Measurements from ENCODE around the gene LRRC45. TPM values are rescaled to one million over a fixed set of nuclear protein-coding genes. Genes with fewer than 3 reads are reported as not detected.

The LRRC45 gene
- total and polyA plus RNA-seq, 2 experiments from 2014 or later, result 16.1 to 40.7 TPM

DNA sequence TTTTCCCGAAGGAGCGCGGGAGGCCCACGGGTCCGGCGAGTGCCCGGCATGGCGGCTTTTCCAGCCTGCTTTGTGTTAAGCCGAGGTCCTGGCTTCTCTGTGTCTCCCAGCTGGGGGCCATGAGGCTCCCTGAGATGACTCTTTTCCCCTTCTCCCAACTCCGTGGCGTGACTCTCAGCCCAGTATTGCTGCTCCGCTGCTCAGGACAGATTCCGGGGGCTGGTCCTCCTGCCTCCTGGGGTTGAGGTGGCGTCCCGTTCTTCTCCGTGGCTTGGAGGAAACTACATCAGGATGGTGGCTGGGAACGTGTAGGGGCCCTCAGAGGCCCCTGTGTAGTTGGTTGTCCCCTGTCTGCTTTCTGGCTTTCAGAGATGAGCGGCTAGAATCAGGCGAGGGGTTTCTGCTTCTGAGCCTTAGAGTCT, 29.5 kb downstream of the LRRC45 start (continued):
- TF ChIP-seq EZH2 (IDR thresholded peaks at IDR 0.05; ENCODE audit: low read depth, unreplicated experiment), result no peak
- TF ChIP-seq, protein P1, sequence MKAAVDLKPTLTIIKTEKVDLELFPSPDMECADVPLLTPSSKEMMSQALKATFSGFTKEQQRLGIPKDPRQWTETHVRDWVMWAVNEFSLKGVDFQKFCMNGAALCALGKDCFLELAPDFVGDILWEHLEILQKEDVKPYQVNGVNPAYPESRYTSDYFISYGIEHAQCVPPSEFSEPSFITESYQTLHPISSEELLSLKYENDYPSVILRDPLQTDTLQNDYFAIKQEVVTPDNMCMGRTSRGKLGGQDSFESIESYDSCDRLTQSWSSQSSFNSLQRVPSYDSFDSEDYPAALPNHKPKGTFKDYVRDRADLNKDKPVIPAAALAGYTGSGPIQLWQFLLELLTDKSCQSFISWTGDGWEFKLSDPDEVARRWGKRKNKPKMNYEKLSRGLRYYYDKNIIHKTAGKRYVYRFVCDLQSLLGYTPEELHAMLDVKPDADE (IDR thresholded peaks at IDR 0.05), result no peak
- TF ChIP-seq POLR2AphosphoS5 (IDR thresholded peaks at IDR 0.05; ENCODE audit: low read depth), result no peak
- TF ChIP-seq NANOG (IDR thresholded peaks at IDR 0.05; ENCODE audit: borderline replicate concordance), result no peak
- TF ChIP-seq ZNF331 (CRISPR knock-in tag; IDR thresholded peaks at IDR 0.05; ENCODE audit: low read depth), result no peak
- TF ChIP-seq STAT1 (IDR thresholded peaks at IDR 0.05; ENCODE audit: unreplicated experiment), result no peak
- TF ChIP-seq EZH2phosphoT487 (IDR thresholded peaks at IDR 0.05; ENCODE audit: unreplicated experiment), result no peak
- TF ChIP-seq, protein P2, sequence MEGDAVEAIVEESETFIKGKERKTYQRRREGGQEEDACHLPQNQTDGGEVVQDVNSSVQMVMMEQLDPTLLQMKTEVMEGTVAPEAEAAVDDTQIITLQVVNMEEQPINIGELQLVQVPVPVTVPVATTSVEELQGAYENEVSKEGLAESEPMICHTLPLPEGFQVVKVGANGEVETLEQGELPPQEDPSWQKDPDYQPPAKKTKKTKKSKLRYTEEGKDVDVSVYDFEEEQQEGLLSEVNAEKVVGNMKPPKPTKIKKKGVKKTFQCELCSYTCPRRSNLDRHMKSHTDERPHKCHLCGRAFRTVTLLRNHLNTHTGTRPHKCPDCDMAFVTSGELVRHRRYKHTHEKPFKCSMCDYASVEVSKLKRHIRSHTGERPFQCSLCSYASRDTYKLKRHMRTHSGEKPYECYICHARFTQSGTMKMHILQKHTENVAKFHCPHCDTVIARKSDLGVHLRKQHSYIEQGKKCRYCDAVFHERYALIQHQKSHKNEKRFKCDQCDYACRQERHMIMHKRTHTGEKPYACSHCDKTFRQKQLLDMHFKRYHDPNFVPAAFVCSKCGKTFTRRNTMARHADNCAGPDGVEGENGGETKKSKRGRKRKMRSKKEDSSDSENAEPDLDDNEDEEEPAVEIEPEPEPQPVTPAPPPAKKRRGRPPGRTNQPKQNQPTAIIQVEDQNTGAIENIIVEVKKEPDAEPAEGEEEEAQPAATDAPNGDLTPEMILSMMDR (conservative IDR thresholded peaks at IDR 0.05; ENCODE audit: low read depth in 2 of 2), result no peak
- no peak for TF ChIP-seq CREB1 (CRISPR knock-in tag; IDR thresholded peaks at IDR 0.05; ENCODE audit: low read depth)

DNA sequence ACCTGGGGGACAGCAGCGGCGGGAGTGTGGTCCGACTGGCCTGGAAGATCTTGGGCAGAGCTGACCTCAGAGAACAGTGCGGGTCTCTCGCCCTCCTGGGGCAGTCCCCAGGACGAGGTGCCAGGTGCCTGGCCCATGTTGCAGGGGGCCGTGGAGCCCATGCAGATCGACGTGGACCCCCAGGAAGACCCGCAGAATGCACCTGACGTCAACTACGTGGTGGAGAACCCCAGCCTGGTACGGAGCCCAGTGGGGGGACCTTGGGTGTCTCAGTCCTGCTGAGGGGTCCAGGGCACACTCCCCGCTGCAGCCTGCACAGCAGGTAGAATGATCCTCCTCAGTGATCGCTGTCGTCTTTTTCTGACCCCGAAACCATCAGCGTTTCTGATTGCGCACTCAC, 30.0 kb downstream of the LRRC45 start:
- Histone ChIP-seq H3K4me1 (ENCODE audit: insufficient read depth) (no peaks in the 10 kb centered on the region), H2AFZ (no peak overlapping the region), H3K4me2 (peak overlapping the region; percentile 89), H4K20me1 (replicated peaks; ENCODE audit: insufficient read depth) (peaks cover 8% of the 10 kb centered on the region; the same call in 1 of the 2 replicates), H3K4me3 (peak overlapping the region; percentile 89), H3K27me3 (ENCODE audit: insufficient read depth) (no peaks in the 10 kb centered on the region), H3K9me2 (ENCODE audit: insufficient read depth) (no peaks in the 10 kb centered on the region), H3K27ac (ENCODE audit: low read depth) (no peak overlapping the region), H3F3A (replicated peaks; ENCODE audit: low read depth) (0 out of 2 replicates have a peak, but pooled peaks cover 6% of the 10 kb centered on the region), H3K36me3 (ENCODE audit: insufficient read depth) (peaks cover 4% of the 10 kb centered on the region; the same call in 1 of the 2 replicates), H3K79me2 (replicated peaks; ENCODE audit: insufficient read depth) (peaks cover 9% of the 10 kb centered on the region; the same call in 1 of the 2 replicates)
- H3K27ac Mint-ChIP-seq, result no peak overlapping the region
- peaks cover 14% of the 10 kb centered on the region for H3K27me3 Mint-ChIP-seq (ENCODE audit: insufficient read depth, low read depth, poor library complexity)
- DNase-seq (ENCODE audit: low spot score) (no peak), ATAC-seq (no peak)
- no peaks in the 10 kb centered on the region for H3K9me3 Mint-ChIP-seq
- H3K36me3 Mint-ChIP-seq (ENCODE audit: low read depth), result peaks cover 21% of the 10 kb centered on the region
- H3K4me3 Mint-ChIP-seq, result peak overlapping the region; percentile 86
- no peaks in the 10 kb centered on the region; the same call in 2 of the 3 replicates for H3K4me1 Mint-ChIP-seq
- TF ChIP-seq ZNF114 (CRISPR knock-in tag; IDR thresholded peaks at IDR 0.05), result no peak

DNA sequence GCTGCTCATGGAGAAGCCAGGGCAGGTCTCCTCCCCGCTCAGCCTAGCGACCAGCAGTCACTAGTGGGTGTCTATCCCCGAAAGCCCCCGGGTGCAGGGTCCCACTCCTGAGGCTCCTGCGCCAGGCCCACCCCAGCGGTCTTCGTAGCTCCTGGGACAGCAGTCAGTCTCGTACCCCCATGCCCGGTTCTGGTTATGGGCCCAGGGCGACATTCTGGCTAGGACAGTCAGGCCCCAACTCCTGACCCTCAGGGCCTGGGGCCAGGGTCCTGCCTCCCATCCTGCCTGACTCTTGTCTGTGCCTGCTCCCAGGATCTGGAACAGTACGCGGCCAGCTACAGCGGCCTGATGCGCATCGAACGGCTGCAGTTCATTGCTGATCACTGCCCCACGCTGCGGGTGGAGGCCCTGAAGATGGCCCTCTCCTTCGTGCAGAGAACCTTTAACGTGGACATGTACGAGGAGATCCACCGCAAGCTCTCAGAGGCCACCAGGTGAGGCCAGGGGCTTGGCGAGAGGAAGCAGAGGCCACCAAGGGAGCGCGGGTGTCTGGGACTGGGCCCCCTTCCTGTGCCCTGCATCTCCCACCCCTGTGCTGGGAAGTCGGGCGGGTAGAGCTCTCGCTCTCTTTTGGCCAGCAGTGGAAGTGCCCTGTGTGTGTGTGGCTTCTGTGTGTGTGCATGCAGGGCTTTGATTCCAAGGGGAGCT, 30.6 kb downstream of the LRRC45 start:
- Histone ChIP-seq H3K9me2 (ENCODE audit: insufficient read depth) (no peaks in the 10 kb centered on the region), H3K27ac (ENCODE audit: low read depth) (no peak overlapping the region), H3K4me3 (peak overlapping the region; percentile 89; the same call in 1 of the 2 replicates), H3K36me3 (ENCODE audit: insufficient read depth) (peaks cover 4% of the 10 kb centered on the region; the same call in 1 of the 2 replicates), H3K4me2 (no peak overlapping the region), H2AFZ (no peak overlapping the region), H3K4me1 (ENCODE audit: insufficient read depth) (no peaks in the 10 kb centered on the region), H4K20me1 (replicated peaks; ENCODE audit: insufficient read depth) (peaks cover 8% of the 10 kb centered on the region; the same call in 1 of the 2 replicates), H3K79me2 (replicated peaks; ENCODE audit: insufficient read depth) (peaks cover 9% of the 10 kb centered on the region; the same call in 1 of the 2 replicates), H3F3A (replicated peaks; ENCODE audit: low read depth) (0 out of 2 replicates have a peak, but pooled peaks cover 6% of the 10 kb centered on the region), H3K27me3 (ENCODE audit: insufficient read depth) (no peaks in the 10 kb centered on the region)
- H3K4me3 Mint-ChIP-seq, result peak overlapping the region; percentile 86
- no peaks in the 10 kb centered on the region; the same call in 2 of the 3 replicates for H3K4me1 Mint-ChIP-seq
- peaks cover 15% of the 10 kb centered on the region for H3K27me3 Mint-ChIP-seq (ENCODE audit: insufficient read depth, low read depth, poor library complexity)
- H3K9me3 Mint-ChIP-seq, result no peaks in the 10 kb centered on the region
- H3K27ac Mint-ChIP-seq, result no peak overlapping the region
- DNase-seq (ENCODE audit: low spot score), result no peak
- ATAC-seq, result no peak
- H3K36me3 Mint-ChIP-seq (ENCODE audit: low read depth), result peaks cover 21% of the 10 kb centered on the region
- TF ChIP-seq EZH2phosphoT487 (IDR thresholded peaks at IDR 0.05; ENCODE audit: unreplicated experiment), result no peak
- TF ChIP-seq, protein P1 (IDR thresholded peaks at IDR 0.05), result no peak
- TF ChIP-seq EZH2 (IDR thresholded peaks at IDR 0.05; ENCODE audit: low read depth, unreplicated experiment), result no peak
- TF ChIP-seq JUNB (IDR thresholded peaks at IDR 0.05; ENCODE audit: unreplicated experiment), result no peak
- TF ChIP-seq NANOG (IDR thresholded peaks at IDR 0.05; ENCODE audit: borderline replicate concordance), result no peak
